GM23248 (cell line): ENCODE results near the gene SERINC2. TPM values are rescaled to one million over a fixed set of nuclear protein-coding genes. Genes with fewer than 3 reads are reported as not detected.

ENCODE experiments used
- DNase-seq: peaks from one replicate; pipeline ENCODE4 v3.0.0-alpha.2; 2015
- H2AFZ ChIP-seq: fragments of 200-600 bp; sonication (generic); 2 replicates; pipeline ENCODE4 v1.6.1; 2016; ENCODE audit warnings: antibody characterized with exemption
- H3F3A ChIP-seq: fragments of 200-600 bp; sonication (generic); 2 replicates; pipeline ENCODE4 v1.6.1; 2016; ENCODE audit warnings: mild to moderate bottlenecking, antibody characterized with exemption, mixed run types; ENCODE audit not compliant: insufficient read depth
- H3K27ac ChIP-seq: fragments of 200-600 bp; sonication (generic); 2 replicates; pipeline ENCODE4 v1.5.1; 2016; ENCODE audit warnings: mild to moderate bottlenecking
- H3K27me3 ChIP-seq: fragments of 200-600 bp; sonication (generic); replicated peaks from 2 replicates; pipeline ENCODE4 v1.6.1; 2016; ENCODE audit warnings: mild to moderate bottlenecking; ENCODE audit not compliant: insufficient read depth
- H3K36me3 ChIP-seq: fragments of 200-600 bp; sonication (generic); 2 replicates; pipeline ENCODE4 v1.6.1; 2016; ENCODE audit warnings: low read depth, mild to moderate bottlenecking
- H3K4me1 ChIP-seq: fragments of 200-600 bp; sonication (generic); 2 replicates; pipeline ENCODE4 v1.6.1; 2016; ENCODE audit warnings: mild to moderate bottlenecking; ENCODE audit not compliant: insufficient read depth
- H3K4me2 ChIP-seq: fragments of 200-600 bp; sonication (generic); one replicate; pipeline ENCODE4 v1.6.1; 2016; ENCODE audit warnings: mild to moderate bottlenecking; ENCODE audit not compliant: unreplicated experiment
- H3K4me3 ChIP-seq: fragments of 200-600 bp; sonication (generic); 2 replicates; pipeline ENCODE4 v1.5.1; 2016; ENCODE audit warnings: mild to moderate bottlenecking
- H3K79me2 ChIP-seq: fragments of 200-600 bp; sonication (generic); 2 replicates; pipeline ENCODE4 v1.6.1; 2016; ENCODE audit warnings: mild to moderate bottlenecking; ENCODE audit not compliant: insufficient read depth
- H3K9ac ChIP-seq: fragments of 200-600 bp; sonication (generic); 2 replicates; pipeline ENCODE4 v1.6.1; 2016; ENCODE audit warnings: mild to moderate bottlenecking
- H3K9me2 ChIP-seq: fragments of 200-600 bp; sonication (generic); 2 replicates; pipeline ENCODE4 v1.6.1; 2016; ENCODE audit warnings: mixed run types, mild to moderate bottlenecking, moderate library complexity; ENCODE audit not compliant: insufficient read depth
- H3K9me3 ChIP-seq: fragments of 200-600 bp; sonication (generic); one replicate; pipeline ENCODE4 v1.6.1; 2017; ENCODE audit warnings: low read depth
- H4K20me1 ChIP-seq: fragments of 200-600 bp; sonication (generic); 2 replicates; pipeline ENCODE4 v1.6.0; 2016; ENCODE audit not compliant: insufficient read depth
- EZH2 ChIP-seq: fragments of 200-600 bp; sonication (generic); IDR thresholded peaks from 2 replicates; pipeline ENCODE4 v1.6.1; 2018; ENCODE audit warnings: antibody characterized with exemption, mild to moderate bottlenecking; ENCODE audit not compliant: insufficient read depth, poor library complexity, severe bottlenecking
- EZH2phosphoT487 ChIP-seq: fragments of 200-600 bp; sonication (generic); IDR thresholded peaks from 2 replicates; pipeline ENCODE4 v1.6.1; 2018; ENCODE audit warnings: antibody characterized with exemption, moderate library complexity, mild to moderate bottlenecking, low read depth; ENCODE audit not compliant: insufficient read depth
- WGBS, 2 experiments: methylation state at CpG; one replicate each; pipeline ENCODE4 v1.1.6; 2015 to 2017; ENCODE audit warnings: low lambda C conversion rate in 2 of 2, low coverage in 1 of 2; ENCODE audit errors: missing lambda C conversion rate in 2 of 2; 5-methylcytosine and 5-hydroxymethylcytosine counted together
- in situ Hi-C: fragments of 300-500 bp; cut with MboI; formaldehyde crosslinking; loops from 2 replicates; pipeline ENCODE4 v1.15.0; 2020
- polyA plus RNA-seq: library from polyadenylated mRNA; unstranded; fragments of >200 nt; fragmentation: Nextera tagmentation; extraction: Ambion mirVana; gene quantifications from 2 replicates; pipeline ENCODE4 v1.2.1, GENCODE V29; 2016
- total RNA-seq: library from RNA; depleted of rRNA; stranded (reverse); fragments of >200 nt; shearing (Covaris generic); gene quantifications from 2 replicates; pipeline ENCODE4 v1.2.3, GENCODE V29; 2014

The SERINC2 gene
- total and polyA plus RNA-seq, 2 experiments from 2014 or later, result 50.9 to 96.0 TPM

DNA sequence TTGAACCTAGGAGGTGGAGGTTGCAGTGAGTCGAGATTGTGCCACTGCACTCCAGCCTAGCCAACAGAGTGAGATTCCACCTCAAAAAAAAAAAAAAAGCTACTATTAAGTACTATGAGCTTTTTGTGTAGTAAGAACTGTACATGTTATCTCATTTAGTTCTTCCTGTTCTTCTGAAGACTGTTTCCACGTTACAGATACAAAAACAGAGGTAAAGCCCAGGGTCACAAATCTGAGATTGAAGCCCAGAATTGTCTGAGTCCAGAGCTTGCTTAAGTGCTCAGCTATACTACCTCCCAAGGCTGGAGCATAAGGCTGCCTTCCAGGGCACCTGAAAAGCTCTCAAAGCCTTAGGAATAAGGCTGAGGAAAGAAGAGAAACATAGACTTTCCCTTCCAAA is 43.0 kb upstream of the SERINC2 start:
- no peak overlapping the region for H3K9ac ChIP-seq
- in situ Hi-C loops, result no loop called here
- H3K27me3 ChIP-seq, result no peaks in the 10 kb centered on the region
- peaks cover 23% of the 10 kb centered on the region for H3K4me1 ChIP-seq
- peaks cover 10% of the 10 kb centered on the region for H3F3A ChIP-seq
- no peaks in the 10 kb centered on the region for H3K9me3 ChIP-seq
- TF ChIP-seq EZH2, result no peak
- no peak for TF ChIP-seq EZH2phosphoT487
- no peaks in the 10 kb centered on the region for H3K9me2 ChIP-seq
- no peak overlapping the region for H3K27ac ChIP-seq
- no peak overlapping the region for H2AFZ ChIP-seq
- WGBS, 2 experiments, result 84 to 92% methylated on average over 2 of the region's 2 CpGs
- no peaks in the 10 kb centered on the region for H4K20me1 ChIP-seq
- no peak overlapping the region for H3K4me2 ChIP-seq
- H3K79me2 ChIP-seq, result no peaks in the 10 kb centered on the region
- no peak overlapping the region for H3K4me3 ChIP-seq
- DNase-seq, result no peak
- no peaks in the 10 kb centered on the region for H3K36me3 ChIP-seq

DNA sequence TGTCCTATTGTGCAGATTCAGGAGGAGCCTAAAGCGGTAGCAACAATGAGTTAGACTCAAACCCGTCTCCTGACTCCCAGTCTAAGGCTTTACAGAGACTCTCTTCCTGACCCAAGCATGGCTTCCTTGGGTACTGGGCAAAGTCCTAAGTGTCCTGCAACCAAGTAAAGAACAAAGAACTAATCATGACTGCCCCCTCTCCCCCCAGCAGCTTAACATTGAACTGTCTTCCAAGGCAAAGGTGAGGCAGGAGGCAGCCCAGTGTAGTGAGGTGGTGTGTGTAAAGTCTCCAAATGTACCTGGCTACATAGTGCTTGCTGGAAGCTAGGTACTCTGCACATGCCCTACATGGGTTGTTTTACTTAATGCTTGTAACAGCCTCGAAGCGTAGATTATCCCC is 42.4 kb upstream of the SERINC2 start:
- TF ChIP-seq EZH2, result no peak
- TF ChIP-seq EZH2phosphoT487, result no peak
- no peaks in the 10 kb centered on the region for H3K79me2 ChIP-seq
- no peaks in the 10 kb centered on the region for H3K9me2 ChIP-seq
- DNase-seq, result no peak
- H3K9me3 ChIP-seq, result no peaks in the 10 kb centered on the region
- no peak overlapping the region for H3K9ac ChIP-seq
- no peaks in the 10 kb centered on the region for H4K20me1 ChIP-seq
- peaks cover 25% of the 10 kb centered on the region for H3K4me1 ChIP-seq
- no peak overlapping the region for H3K4me2 ChIP-seq
- in situ Hi-C loops, result no loop called here
- H3F3A ChIP-seq, result peaks cover 10% of the 10 kb centered on the region
- H2AFZ ChIP-seq, result no peak overlapping the region
- no peak overlapping the region for H3K4me3 ChIP-seq
- no peaks in the 10 kb centered on the region for H3K27me3 ChIP-seq
- H3K36me3 ChIP-seq, result no peaks in the 10 kb centered on the region
- WGBS, 2 experiments, result 93 to 95% methylated on average over 4 of the region's 4 CpGs
- H3K27ac ChIP-seq, result no peak overlapping the region

DNA sequence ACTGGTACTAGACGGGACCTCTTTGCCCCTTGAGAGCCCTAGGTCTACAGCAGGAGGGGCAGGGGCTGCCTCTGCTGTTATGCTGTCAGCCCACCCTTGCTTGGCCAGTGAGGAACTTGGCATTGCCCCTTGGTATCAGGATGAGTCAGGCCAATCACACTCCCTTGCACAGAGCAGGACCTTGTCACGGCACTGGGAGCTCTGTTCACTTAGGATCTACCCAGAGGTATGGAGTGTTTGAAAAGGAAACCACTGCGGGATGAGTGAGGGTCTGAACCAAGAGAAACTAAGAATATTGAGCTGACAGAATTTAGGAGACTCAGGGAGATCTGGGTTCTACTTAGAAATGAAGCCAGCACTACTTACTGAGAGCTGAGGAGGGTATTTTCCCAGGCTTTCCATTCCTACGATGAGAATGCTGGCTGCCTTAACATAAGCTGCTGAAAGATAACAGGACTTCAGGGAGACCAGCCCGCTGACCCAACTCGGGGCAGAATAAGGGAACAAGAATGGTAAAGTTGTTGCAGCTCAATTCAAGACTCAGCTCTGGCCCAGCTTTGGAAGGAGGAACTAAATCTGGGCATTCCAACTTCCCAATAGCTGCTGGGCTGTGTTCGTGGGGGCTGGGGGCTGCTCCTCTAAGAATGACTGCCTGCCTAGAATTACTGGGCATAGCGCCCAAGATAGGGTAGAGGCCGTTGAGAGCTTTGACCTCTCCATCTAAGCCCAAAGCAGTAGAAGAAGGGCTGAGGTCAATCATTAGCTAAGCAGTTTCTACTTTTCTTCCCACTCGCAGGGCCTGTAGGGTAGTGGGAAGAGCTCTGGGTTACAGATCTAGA is 41.7 kb upstream of the SERINC2 start:
- no peaks in the 10 kb centered on the region for H3K79me2 ChIP-seq
- TF ChIP-seq EZH2phosphoT487 (no peak), EZH2 (no peak)
- H3F3A ChIP-seq, result peaks cover 10% of the 10 kb centered on the region
- in situ Hi-C loops, result no loop called here
- H3K36me3 ChIP-seq, result no peaks in the 10 kb centered on the region
- H3K27ac ChIP-seq, result no peak overlapping the region
- H3K9me2 ChIP-seq, result no peaks in the 10 kb centered on the region
- DNase-seq, result no peak
- H3K9ac ChIP-seq, result no peak overlapping the region
- peaks cover 25% of the 10 kb centered on the region for H3K4me1 ChIP-seq
- H3K4me3 ChIP-seq, result no peak overlapping the region
- H3K4me2 ChIP-seq, result no peak overlapping the region
- no peak overlapping the region for H2AFZ ChIP-seq
- 82 to 86% methylated on average over 10 of the region's 10 CpGs for WGBS, 2 experiments
- no peaks in the 10 kb centered on the region for H3K9me3 ChIP-seq
- H3K27me3 ChIP-seq, result no peaks in the 10 kb centered on the region
- no peaks in the 10 kb centered on the region for H4K20me1 ChIP-seq

DNA sequence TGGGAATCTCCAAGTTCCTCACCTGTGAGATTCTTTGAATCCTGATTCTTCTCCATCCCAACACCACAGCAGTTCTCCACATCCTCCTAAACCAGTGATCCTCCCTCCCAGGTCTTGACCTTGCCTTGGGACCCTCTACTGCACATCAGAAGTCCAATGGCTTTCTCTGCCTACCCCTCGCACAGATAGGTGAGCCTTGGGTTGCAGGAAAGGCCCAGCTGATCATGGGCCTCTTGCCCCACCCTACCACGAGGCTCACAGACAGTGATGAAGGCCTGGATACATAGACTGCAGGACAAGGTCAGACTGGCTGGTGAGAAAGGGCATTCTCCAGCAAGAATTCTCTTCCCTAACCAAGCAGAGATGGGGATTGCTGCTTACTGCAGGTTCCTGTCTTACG is 41.0 kb upstream of the SERINC2 start:
- Histone ChIP-seq H3K27me3 (no peaks in the 10 kb centered on the region), H3K79me2 (no peaks in the 10 kb centered on the region), H3K36me3 (no peaks in the 10 kb centered on the region), H2AFZ (no peak overlapping the region), H4K20me1 (no peaks in the 10 kb centered on the region), H3K9me3 (no peaks in the 10 kb centered on the region), H3K4me2 (no peak overlapping the region), H3K27ac (no peak overlapping the region), H3K4me1 (peaks cover 25% of the 10 kb centered on the region), H3K4me3 (no peak overlapping the region), H3K9ac (no peak overlapping the region), H3F3A (peaks cover 10% of the 10 kb centered on the region), H3K9me2 (no peaks in the 10 kb centered on the region)
- in situ Hi-C loops, result no loop called here
- TF ChIP-seq EZH2phosphoT487 (no peak), EZH2 (no peak)
- WGBS, 2 experiments, result 83 to 89% methylated on average over 3 of the region's 3 CpGs
- no peak for DNase-seq
